Osteocyte (in vitro differentiated cells): ENCODE results near the gene PIGU. TPM values are rescaled to one million over a fixed set of nuclear protein-coding genes. Genes with fewer than 3 reads are reported as not detected.

Experiments
- DNase-seq: peaks from one replicate; pipeline ENCODE4 v3.0.0; 2021; ENCODE audit warnings: mixed read lengths; ENCODE audit not compliant: unreplicated experiment; ENCODE audit errors: extremely low spot score
- H3K27ac Mint-ChIP-seq: one replicate; pipeline ENCODE4 v1.8.0; 2021; ENCODE audit warnings: mild to moderate bottlenecking, mixed read lengths; ENCODE audit not compliant: unreplicated experiment
- H3K27me3 Mint-ChIP-seq: one replicate; pipeline ENCODE4 v1.8.0; 2021; ENCODE audit warnings: mixed read lengths; ENCODE audit not compliant: unreplicated experiment
- H3K36me3 Mint-ChIP-seq: one replicate; pipeline ENCODE4 v1.8.0; 2021; ENCODE audit warnings: mixed read lengths; ENCODE audit not compliant: unreplicated experiment
- H3K4me1 Mint-ChIP-seq: one replicate; pipeline ENCODE4 v1.8.0; 2021; ENCODE audit warnings: mixed read lengths; ENCODE audit not compliant: unreplicated experiment
- H3K4me3 Mint-ChIP-seq: one replicate; pipeline ENCODE4 v1.8.0; 2021; ENCODE audit warnings: mild to moderate bottlenecking, moderate library complexity, mixed read lengths; ENCODE audit not compliant: unreplicated experiment
- H3K9me3 Mint-ChIP-seq: one replicate; pipeline ENCODE4 v1.8.0; 2021; ENCODE audit warnings: mixed read lengths; ENCODE audit not compliant: unreplicated experiment
- total RNA-seq: library from RNA; stranded (reverse); gene quantifications from 2 replicates; pipeline ENCODE4 v1.2.1, GENCODE V29; 2021
- TF ChIP-seq, protein P1 (sequence below): fragments of 200-600 bp; sonication (generic); IDR thresholded peaks from 2 replicates; pipeline ENCODE4 v1.5.0; 2021; ENCODE audit warnings: antibody characterized with exemption, mild to moderate bottlenecking, moderate library complexity

Gene PIGU
- total RNA-seq, 1 donor from 2014 or later = 15.5 TPM

DNA sequence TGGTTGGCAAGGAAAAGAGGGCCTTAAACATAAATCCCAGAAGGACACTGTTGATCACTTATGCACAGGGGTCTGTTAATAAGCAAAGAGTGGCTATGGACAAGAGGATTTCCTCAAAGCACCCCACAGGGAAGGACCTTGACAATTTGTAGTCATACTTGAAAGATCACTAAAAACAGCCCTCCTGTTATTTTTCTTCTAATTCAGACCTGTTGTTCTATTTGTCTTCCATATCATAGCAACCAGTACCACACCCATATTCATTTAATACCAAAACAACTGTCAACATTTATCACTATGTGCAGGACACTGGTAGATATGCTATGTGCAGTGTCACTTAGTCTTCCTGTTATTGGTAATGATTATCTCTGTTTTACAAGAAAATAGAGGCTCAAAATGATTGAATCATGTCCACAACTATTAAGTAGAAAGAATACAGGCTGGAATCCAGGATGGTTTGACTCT lies 163.9 kb downstream of the PIGU start:
- Mint-ChIP-seq H3K9me3 (no peaks in the 10 kb centered on the region), H3K36me3 (peaks cover 18% of the 10 kb centered on the region), H3K4me3 (no peak overlapping the region), H3K4me1 (peaks cover 27% of the 10 kb centered on the region), H3K27me3 (no peaks in the 10 kb centered on the region), H3K27ac (peak overlapping the region; percentile 65)
- no peak for DNase-seq
- TF ChIP-seq, protein P1, sequence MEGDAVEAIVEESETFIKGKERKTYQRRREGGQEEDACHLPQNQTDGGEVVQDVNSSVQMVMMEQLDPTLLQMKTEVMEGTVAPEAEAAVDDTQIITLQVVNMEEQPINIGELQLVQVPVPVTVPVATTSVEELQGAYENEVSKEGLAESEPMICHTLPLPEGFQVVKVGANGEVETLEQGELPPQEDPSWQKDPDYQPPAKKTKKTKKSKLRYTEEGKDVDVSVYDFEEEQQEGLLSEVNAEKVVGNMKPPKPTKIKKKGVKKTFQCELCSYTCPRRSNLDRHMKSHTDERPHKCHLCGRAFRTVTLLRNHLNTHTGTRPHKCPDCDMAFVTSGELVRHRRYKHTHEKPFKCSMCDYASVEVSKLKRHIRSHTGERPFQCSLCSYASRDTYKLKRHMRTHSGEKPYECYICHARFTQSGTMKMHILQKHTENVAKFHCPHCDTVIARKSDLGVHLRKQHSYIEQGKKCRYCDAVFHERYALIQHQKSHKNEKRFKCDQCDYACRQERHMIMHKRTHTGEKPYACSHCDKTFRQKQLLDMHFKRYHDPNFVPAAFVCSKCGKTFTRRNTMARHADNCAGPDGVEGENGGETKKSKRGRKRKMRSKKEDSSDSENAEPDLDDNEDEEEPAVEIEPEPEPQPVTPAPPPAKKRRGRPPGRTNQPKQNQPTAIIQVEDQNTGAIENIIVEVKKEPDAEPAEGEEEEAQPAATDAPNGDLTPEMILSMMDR = no peak

GRCh38 chr20:34512266-34512954 lies 164.5 kb downstream of the PIGU start:
- Mint-ChIP-seq H3K4me1 (peaks cover 24% of the 10 kb centered on the region), H3K27ac (peak overlapping the region; percentile 65), H3K27me3 (no peaks in the 10 kb centered on the region), H3K4me3 (no peak overlapping the region), H3K9me3 (no peaks in the 10 kb centered on the region), H3K36me3 (peaks cover 22% of the 10 kb centered on the region)
- no peak for DNase-seq
- TF ChIP-seq, protein P1 = no peak

DNA sequence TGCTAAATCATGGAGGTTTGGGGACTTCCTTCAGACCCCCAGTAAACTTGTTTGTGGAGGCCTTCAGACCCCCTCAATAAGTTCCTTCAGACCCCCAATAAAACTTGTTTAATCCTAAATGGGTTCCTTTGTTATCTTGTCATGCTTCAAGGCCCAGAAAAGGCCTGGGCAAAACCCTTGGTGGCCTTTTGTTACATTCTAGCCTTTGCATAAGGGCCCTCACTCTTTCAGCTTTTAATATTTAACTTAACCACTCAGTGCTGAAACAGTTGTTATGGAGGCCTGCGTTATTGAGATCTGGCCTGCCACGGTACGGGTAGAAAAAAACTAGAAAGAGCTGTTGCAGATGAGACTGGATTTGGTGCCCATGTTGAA lies 165.0 kb downstream of the PIGU start:
- H3K27me3 Mint-ChIP-seq = no peaks in the 10 kb centered on the region
- H3K4me3 Mint-ChIP-seq = no peak overlapping the region
- peaks cover 22% of the 10 kb centered on the region for H3K36me3 Mint-ChIP-seq
- H3K27ac Mint-ChIP-seq = peak overlapping the region; percentile 27
- TF ChIP-seq, protein P1 = no peak
- H3K4me1 Mint-ChIP-seq = peaks cover 24% of the 10 kb centered on the region
- no peaks in the 10 kb centered on the region for H3K9me3 Mint-ChIP-seq
- DNase-seq = no peak

DNA sequence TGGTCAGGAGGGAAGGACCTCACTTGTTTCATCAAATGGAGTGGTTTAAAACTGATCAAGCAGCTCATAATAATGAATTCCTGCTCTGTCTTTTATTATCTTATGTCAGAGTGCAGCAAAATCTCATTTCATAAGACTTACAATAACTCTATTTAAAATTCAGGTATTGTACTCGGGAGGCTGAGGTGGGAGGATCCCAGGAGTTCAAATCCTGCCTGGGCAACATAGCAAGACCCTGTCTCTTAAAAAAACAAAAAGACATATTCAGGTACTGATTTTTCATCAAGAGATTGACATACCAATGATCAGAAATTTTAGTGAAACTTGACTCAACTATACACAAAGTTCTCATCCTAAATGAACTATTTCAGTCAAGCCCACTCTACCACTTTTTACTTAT lies 166.3 kb downstream of the PIGU start:
- H3K27me3 Mint-ChIP-seq = no peaks in the 10 kb centered on the region
- H3K4me1 Mint-ChIP-seq = peaks cover 18% of the 10 kb centered on the region
- no peak overlapping the region for H3K4me3 Mint-ChIP-seq
- no peaks in the 10 kb centered on the region for H3K9me3 Mint-ChIP-seq
- no peak overlapping the region for H3K27ac Mint-ChIP-seq
- peaks cover 30% of the 10 kb centered on the region for H3K36me3 Mint-ChIP-seq
- TF ChIP-seq, protein P1 = no peak
- no peak for DNase-seq

Other genes with a start within 250 kb of the PIGU start
- 160 and 166 TPM in 2 replicates for gene DYNLRB1, start 160.7 kb downstream of the PIGU start, total RNA-seq
- 60.5 and 67.2 TPM in 2 replicates for gene MAP1LC3A, start 118.4 kb downstream of the PIGU start, total RNA-seq
- 34.3 and 34.4 TPM in 2 replicates for gene TP53INP2, start 27.3 kb upstream of the PIGU start, total RNA-seq
- gene NCOA6, start 148.6 kb upstream of the PIGU start, total RNA-seq = 33.4 and 33.9 TPM in 2 replicates
- gene GGT7, start 195.8 kb upstream of the PIGU start, total RNA-seq = 32.8 and 37.0 TPM in 2 replicates
- gene ACSS2, start 199.5 kb upstream of the PIGU start, total RNA-seq = 28.2 and 31.1 TPM in 2 replicates